ENCODE data around the gene SRP68. TPM values are rescaled to one million over a fixed set of nuclear protein-coding genes. Genes with fewer than 3 reads are reported as not detected.

SRP68 gene
- polyA plus RNA-seq, 1 donor from 2014 or later = 58.7 TPM

DNA sequence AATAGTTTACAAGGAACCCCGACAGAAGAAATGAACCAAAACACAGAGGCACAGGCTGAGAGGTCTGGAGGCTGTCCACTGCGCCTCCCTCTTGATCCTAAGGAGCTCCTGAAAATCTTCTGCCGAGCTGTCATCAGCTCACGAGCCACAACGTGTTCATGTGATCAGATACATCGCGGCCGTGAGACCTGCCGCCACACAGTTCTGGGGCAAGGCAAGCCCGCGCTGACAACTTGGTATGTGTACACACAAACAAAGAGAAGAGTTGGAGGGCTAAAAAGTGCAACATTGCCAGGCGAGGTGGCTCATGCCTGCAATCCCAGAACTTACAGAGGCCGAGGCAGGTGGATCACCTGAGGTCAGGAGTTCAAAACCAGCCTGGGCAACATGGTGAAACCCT lies 23.6 kb upstream of the SRP68 start:
- Mint-ChIP-seq H3K4me1 (peaks cover 0 to 2% (median 2%) of the 10 kb centered on the region in 3 donors), H3K4me3 (no peak overlapping the region), H3K9me3 (no peaks in the 10 kb centered on the region), H3K27me3 (no peaks in the 10 kb centered on the region), H3K36me3 (peaks cover 14% of the 10 kb centered on the region), H3K27ac (no peak overlapping the region)

DNA sequence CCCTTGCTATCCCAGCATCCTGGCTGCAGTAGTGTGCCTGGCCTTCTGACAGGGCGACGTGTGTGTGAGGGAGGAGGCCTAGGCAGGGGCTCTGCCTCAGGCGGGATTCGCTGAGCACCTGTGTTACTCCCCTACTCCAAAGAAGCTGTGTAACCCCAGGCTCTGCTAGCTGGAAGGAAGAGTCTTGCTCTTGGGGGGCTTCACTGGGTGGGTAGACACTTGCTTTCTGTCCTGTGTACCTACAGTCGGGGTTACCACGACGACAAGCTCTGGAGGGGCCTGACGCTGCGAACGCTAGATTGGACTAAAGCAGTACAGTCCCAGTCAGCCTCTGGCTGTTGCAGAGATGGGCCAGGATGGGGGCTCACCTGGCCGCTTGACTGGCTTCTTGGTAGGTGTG lies 21.7 kb upstream of the SRP68 start:
- no peaks in the 10 kb centered on the region for H3K27me3 Mint-ChIP-seq

DNA sequence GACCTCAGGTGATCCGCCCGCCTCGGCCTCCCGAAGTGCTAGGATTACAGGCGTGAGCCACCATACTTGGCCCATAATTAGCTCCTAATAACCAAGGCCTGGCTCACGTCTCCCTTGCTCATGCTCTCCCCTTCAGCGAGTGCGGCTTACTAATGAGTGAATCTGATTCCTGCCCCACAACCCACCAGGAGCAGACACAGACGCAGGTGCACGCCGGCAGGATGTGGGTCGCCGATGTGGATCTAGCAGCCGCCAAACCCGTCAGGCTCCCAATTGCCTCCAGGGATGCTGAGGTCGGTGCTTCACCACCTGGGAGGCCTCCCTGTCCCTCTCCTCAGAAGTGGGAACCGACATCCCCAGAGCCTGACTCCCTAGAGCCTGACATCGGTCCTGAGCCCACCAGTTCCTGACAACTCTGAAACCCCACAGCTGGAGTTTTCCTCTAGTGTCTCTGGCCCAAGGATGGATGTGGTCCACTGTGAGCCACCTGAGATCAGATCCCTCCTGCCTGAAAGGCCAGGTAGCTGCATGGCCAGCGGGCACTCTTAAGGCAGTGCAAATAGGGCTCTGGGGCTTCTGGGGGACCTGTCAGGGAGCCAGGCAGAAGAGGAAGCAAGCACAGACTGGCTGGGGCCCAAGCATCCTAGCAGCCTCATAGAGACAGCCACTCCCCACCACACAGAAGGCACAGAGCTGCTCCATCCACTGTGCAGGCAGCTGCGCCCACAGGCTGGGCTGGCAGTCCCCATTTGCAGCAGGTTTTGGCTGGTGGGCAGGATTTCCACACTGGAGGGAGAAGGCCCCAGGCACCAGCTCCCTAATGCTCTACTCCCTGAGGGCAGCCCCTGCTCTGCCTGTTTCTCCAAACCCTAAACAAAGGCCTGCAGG lies 20.5 kb upstream of the SRP68 start:
- no peak overlapping the region for H3K27ac Mint-ChIP-seq
- peaks cover 8% of the 10 kb centered on the region for H3K36me3 Mint-ChIP-seq
- H3K4me1 Mint-ChIP-seq = no peaks in the 10 kb centered on the region
- no peaks in the 10 kb centered on the region for H3K9me3 Mint-ChIP-seq
- peak overlapping the region in 1 of 4 donors; percentile 12 for H3K4me3 Mint-ChIP-seq
- no peaks in the 10 kb centered on the region for H3K27me3 Mint-ChIP-seq

More for the DNA sequence above, 21.7 kb upstream of the SRP68 start:
- H3K36me3 Mint-ChIP-seq = peaks cover 8% of the 10 kb centered on the region
- H3K4me1 Mint-ChIP-seq = no peaks in the 10 kb centered on the region
- H3K9me3 Mint-ChIP-seq = no peaks in the 10 kb centered on the region
- no peak overlapping the region for H3K27ac Mint-ChIP-seq
- no peak overlapping the region for H3K4me3 Mint-ChIP-seq

DNA sequence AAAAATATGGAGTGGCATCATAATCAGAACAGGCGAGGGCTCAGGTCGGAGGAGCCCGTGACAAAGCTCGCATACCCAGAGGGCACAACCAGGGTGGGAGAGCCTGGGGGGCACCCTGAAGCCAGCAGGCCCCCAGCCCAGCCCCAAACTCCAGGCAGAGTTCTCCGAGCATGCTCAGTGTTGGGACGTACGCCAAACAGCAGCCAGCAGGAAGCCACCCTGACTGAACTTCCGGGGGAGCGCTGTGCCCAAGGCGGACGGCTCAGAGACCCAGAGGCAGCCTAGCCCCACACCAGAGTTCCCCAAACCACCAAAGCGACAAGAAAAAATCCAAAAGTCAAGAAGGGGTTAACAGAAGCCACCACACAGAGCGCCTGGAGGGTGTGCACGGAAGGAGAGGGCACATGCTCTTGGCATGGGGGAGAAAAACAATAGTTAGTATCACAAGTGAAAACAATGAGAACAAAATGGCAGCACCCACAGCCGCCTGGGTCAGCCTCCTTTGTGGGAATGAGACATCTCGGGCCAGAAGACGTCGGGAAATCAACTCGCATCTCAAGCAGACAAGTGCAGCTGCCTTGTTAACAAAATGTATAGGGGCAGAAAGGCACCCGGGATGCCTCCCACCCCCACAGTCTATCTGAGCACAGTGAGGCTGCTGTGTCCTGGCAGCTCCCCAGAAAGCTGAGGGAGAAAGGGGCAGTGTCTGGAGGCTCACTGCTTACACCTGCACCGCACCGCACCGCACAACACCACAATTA lies 19.4 kb upstream of the SRP68 start:
- Mint-ChIP-seq H3K4me1 (no peaks in the 10 kb centered on the region), H3K27ac (no peak overlapping the region), H3K36me3 (peaks cover 6% of the 10 kb centered on the region), H3K4me3 (peak overlapping the region in 1 of 4 donors; percentile 28), H3K27me3 (no peaks in the 10 kb centered on the region), H3K9me3 (no peaks in the 10 kb centered on the region)

DNA sequence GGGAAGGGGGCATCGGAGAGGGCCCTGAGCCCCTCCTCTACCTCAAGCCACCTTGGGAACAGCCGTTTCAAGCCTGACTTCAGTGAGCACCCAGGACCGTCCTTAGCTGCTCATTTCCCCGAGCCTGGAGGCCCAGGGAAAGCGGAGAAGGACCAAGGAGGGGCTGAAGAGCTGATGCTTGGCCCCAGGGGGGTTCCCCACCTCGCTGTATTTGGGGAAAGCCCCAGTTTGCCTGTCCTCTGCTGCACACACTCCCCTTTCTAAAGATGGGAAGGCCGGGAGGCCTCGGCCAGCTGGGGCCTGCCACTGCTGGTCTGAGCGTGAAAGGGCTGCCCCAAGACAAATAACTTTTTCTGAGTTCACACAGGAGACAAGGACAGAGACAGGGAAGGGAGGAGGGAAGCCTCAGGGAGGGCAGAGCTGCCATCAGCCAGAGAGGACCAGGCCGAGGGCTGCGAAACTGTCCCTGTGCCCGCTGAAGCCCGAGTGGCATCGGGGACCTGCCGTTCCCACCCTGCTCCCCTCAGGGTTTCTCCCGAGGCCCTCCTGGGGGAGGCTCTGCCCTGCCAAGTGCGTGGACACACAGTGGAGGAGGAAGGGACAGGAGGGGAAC lies 18.3 kb upstream of the SRP68 start:
- Mint-ChIP-seq H3K4me3 (no peak overlapping the region), H3K4me1 (no peaks in the 10 kb centered on the region), H3K27ac (no peak overlapping the region), H3K27me3 (no peaks in the 10 kb centered on the region), H3K9me3 (no peaks in the 10 kb centered on the region), H3K36me3 (peaks cover 2% of the 10 kb centered on the region)

DNA sequence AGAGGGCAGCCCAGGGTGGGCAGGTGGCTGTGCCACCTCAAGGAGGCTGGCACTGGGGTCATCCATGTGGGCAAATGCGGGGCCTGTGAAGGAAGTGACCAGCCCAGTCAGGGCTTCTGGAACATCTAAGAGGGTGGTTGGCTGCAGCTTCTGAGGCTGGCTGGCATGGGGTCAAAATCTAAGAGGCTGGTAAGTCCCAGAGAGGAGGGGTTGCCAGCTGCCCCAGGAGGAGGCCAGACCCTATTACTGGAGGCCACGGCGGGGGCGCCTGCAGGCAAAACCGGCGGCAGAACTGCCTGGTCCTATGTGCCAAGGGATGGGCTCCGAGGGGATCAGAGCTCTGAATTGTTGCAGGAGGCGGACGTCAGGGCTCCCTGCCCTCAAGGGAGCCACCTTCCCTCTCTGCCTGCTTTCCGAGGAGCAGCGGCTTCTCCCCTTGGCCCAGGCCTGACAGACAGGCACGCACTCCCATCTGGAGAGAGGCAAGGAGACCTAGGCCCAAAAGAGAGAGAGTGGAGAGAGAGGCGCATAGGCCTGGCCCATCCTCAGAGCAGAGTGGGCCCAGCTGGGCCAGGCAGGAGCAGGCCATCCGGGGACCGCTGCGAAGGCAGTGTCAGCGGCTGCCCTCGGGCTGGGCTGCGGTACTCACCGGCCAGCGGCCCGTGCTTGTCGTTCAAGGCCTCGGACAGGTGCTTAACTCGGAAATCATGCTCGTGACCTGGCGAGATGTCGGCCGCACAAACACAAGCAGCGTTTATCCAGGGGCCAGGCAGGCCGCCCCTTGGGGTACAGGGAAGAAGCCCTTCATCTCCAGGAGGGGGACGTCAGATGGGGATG lies 17.6 kb upstream of the SRP68 start:
- H3K9me3 Mint-ChIP-seq = no peaks in the 10 kb centered on the region
- no peaks in the 10 kb centered on the region for H3K4me1 Mint-ChIP-seq
- H3K27me3 Mint-ChIP-seq = no peaks in the 10 kb centered on the region
- H3K4me3 Mint-ChIP-seq = no peak overlapping the region
- no peak overlapping the region for H3K27ac Mint-ChIP-seq
- H3K36me3 Mint-ChIP-seq = peaks cover 2% of the 10 kb centered on the region

DNA sequence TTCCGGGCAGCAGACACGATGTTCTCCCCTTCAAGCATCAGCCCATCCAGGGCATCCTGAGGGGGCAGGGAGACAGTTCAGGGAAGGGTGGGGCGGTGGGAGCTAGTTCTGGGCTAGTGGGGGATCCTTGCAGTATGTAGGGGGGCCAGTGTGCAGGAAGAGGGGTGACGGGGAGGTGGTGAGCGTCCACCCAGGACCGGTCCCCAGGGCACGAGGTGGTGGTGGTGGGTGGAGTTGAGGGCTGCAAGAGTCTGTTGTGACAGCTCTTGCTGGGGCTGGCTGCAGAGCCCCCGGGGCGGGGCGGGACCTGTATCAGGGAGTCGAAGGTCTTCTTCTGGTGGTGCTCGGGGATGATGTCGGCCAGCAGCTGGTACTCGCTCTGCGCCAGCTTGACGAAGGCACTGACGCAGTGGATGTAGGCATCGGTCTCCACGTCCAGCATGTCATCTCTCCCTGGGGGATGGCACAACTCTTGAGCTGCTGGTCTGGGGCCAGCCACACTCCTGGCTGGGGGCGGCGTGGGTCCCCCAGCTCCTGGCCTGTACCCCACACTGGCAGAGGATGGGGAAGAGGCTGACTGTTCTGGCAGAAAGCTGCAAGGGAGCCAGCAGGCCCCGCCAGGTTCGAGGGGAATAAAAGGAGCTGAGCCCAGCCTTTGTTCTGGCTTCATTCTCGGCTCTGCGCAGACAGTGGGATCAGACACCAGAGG lies 16.7 kb upstream of the SRP68 start:
- Mint-ChIP-seq H3K27ac (peak overlapping the region in 1 of 3 donors; percentile 35), H3K27me3 (no peaks in the 10 kb centered on the region), H3K4me3 (peak overlapping the region in 1 of 4 donors; percentile 68), H3K4me1 (no peaks in the 10 kb centered on the region), H3K36me3 (peaks cover 2% of the 10 kb centered on the region), H3K9me3 (no peaks in the 10 kb centered on the region)

DNA sequence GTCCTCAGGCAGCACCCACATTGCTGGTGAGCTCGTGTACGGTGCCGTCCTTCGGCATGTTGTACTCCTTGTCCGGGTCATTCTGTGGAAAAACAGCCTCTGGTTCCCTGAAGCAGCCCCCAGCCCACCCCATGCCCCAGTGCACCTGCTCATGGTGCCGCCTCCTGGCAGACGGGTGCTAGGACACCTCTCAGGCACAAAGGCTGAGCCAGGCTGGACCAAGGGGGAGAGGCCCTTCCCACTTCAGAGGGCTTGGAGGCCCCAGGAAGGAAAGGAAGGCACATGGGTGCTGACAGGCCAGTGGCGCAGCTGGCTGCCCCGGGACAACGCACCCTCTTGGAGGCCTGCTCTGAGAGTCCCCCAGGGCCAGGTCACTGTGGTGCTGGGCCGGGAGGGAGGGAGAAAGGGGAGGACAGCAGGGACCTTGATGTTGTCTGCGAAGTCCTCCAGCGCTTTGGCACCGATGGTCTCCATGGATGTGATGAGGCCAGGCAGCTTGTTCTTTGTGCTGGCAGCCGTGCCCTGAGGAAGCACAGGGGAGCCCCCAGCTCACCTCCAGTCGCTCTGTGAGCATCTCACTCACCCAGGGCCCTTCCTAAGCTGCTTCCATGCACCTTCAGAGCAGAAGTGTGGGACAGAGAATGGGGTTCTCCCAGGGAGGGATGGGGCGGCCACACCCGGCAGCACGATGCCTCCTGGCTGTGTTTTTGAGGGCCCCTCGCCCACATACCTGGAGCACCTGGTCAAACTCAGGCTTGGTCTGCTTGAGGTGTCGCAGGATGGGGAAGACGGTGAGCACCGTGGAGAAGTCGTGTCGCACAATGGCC lies 15.9 kb upstream of the SRP68 start:
- Mint-ChIP-seq H3K36me3 (no peaks in the 10 kb centered on the region), H3K4me1 (no peaks in the 10 kb centered on the region), H3K9me3 (no peaks in the 10 kb centered on the region), H3K4me3 (peak overlapping the region in 1 of 4 donors; percentile 68), H3K27me3 (no peaks in the 10 kb centered on the region), H3K27ac (peak overlapping the region in 1 of 3 donors; percentile 35)

DNA sequence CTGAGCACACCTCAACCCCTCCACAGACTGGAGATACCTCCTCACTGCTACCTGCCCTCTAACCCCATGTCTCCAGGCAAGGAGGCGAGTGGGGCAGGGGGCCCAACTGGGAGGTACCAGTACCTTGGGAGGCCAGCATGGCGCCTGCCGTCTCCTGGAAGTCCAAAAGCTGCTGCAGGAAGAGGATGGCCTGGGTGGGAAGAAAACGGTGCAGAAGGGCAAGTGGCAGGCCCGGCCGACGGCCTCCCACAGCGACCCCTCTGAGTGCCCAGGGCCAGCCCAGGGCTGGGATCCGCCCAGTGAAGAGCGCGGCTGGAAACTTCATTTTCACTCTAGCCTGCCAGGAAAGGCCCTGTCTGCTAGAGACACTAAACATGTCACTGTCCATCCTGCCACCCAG lies 15.2 kb upstream of the SRP68 start:
- Mint-ChIP-seq H3K27me3 (no peaks in the 10 kb centered on the region), H3K4me3 (no peak overlapping the region), H3K27ac (no peak overlapping the region), H3K9me3 (no peaks in the 10 kb centered on the region), H3K4me1 (no peaks in the 10 kb centered on the region), H3K36me3 (no peaks in the 10 kb centered on the region)

DNA sequence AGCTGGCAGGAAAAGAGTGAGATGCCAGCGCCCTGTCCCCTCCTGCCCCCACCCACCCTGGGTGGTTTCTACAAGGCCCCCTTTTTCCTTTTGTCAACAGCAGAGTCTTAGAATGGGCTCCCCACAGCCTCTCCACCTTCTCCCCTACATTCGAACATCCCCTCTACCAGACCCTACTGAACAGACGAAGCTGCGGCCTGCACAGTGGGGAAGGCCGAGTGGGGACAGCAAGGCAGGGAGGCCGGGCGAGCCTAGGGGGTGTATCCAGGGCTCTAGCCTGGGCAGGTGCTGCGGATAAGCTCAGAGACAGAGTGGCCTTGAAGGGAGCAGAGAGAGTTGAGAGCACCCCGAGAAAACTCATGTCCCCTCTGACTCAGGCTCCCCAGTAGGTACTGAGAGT lies 14.1 kb upstream of the SRP68 start:
- Mint-ChIP-seq H3K36me3 (peaks cover 1% of the 10 kb centered on the region), H3K9me3 (no peaks in the 10 kb centered on the region), H3K27ac (no peak overlapping the region), H3K27me3 (no peaks in the 10 kb centered on the region), H3K4me3 (no peak overlapping the region), H3K4me1 (no peaks in the 10 kb centered on the region)

DNA sequence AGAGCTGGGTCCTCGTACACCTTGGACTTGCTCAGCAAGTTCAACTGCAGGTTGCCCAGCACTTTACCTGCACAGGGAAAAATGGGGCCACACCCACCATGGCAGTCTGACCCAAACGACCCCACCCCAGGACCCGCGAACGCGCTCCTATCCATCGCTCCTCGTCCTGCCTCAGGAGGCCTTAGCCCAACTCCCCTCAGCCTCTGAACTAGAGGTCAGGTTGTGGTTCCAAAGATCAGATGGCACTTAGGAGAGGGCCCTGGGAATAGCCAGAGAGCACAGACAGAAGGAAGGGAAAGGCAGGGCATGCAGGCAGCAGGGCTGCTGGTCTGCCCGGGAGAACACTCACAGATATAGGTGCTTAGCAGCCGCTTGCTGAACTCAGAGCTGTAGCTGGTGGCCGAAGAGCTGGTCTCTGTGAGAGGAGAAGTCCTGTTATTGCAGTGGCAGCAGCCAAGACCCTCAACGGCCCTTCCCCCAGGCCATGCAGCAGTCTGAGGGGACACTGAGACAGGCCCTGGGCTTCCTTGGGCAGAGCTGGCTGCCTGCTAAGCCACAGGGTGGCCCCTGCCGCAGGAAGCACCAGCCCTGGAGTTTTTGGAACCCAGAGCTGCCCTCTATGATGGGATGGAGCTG lies 13.5 kb upstream of the SRP68 start:
- H3K36me3 Mint-ChIP-seq = peaks cover 1% of the 10 kb centered on the region

DNA sequence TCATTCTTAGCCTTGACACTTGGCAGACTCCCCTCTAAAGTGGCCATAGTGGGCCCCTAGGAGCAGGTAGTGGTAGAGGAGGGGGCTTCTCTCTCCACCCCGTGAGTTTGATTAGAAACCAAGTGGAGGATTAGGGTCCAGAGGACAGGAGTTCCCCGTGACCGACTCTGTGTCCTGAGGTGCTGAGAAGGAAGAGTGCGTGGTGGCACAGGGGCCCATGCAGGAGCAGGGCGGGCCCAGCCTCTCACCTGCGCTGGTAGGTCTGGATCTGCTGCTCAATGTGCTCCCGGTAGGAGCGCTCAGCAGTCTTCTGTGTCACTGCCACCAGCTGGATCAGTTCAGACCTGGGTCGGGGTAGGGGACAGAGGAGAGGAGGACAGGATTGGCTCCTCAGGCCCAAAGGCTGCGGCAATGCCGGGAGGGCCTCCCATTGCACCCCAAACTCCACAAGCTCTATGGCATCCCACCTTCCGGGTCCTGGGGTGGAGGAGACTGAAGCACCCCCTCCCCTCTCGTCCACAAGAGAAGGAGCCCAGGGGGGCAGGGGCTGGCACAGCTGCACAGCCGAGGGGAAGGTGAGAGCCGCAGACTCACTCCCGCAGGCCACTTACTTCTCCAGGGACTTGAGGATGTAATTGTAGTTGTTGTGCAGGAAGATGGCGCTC lies 12.9 kb upstream of the SRP68 start:
- peaks cover 0 to 2% (median 0%) of the 10 kb centered on the region in 3 donors for H3K4me1 Mint-ChIP-seq

More for the DNA sequence above, 13.5 kb upstream of the SRP68 start:
- no peak overlapping the region for H3K27ac Mint-ChIP-seq
- no peak overlapping the region for H3K4me3 Mint-ChIP-seq
- no peaks in the 10 kb centered on the region for H3K9me3 Mint-ChIP-seq
- H3K27me3 Mint-ChIP-seq = no peaks in the 10 kb centered on the region
- peaks cover 0 to 2% (median 0%) of the 10 kb centered on the region in 3 donors for H3K4me1 Mint-ChIP-seq

More for the DNA sequence above, 12.9 kb upstream of the SRP68 start:
- peaks cover 1% of the 10 kb centered on the region for H3K36me3 Mint-ChIP-seq
- no peak overlapping the region for H3K4me3 Mint-ChIP-seq
- H3K27me3 Mint-ChIP-seq = no peaks in the 10 kb centered on the region
- no peak overlapping the region for H3K27ac Mint-ChIP-seq
- no peaks in the 10 kb centered on the region for H3K9me3 Mint-ChIP-seq
